ENCODE results near the gene NEUROG3.

Gene NEUROG3

DNA sequence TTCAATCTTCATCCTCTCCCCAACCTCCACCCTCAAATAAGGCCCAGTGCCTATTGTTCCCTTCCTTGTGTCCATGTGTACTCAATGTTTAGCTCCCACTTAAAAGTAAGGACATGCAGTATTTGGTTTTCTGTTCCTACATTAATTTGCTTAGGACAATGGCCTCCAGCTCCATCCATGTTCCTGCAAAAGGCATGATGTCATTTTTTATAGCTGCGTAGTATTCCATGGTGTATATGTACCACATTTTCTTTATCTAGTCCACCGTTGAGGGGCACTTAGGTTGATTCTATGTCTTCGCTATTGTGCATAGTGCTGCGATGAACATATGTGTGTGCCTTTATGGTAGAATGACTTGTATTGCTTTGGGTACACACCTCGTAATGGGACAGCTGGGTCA lies 7.2 kb upstream of the NEUROG3 start:
- Histone ChIP-seq H4K20me1 (ENCODE audit: insufficient read depth) (no peaks in the 10 kb centered on the region), H3K27me3 (ENCODE audit: insufficient read depth, low read depth) (peaks cover under 1% of the 10 kb centered on the region; the same call in 1 of the 2 replicates)

DNA sequence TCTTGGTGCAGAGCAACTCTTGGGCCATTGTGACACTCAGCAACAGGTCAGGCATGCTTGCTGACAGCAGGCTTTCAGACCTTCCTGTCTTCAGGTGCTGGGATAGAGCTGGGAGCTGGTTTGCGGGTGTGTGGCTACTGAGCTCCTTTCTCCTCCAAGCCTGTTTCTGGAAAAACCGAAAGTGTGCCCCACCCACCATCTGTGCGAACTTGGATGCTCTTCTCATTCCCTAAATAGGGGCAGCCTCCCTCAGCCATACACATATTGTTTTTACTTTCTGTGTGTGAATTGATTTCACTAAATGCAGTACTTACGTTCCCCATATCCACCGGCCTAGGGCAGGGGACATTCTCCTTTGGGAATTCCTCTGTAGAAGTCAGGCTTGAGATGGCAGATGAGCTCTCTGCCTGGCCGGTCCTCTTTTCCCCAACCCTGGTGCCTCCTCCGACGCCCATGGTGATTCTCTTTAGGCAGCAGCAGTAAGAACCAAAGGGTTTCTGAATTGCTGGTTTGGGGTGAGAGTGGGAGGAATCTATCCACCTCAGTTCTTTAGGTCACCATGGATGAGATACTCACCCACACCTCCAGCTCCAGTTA lies 6.3 kb upstream of the NEUROG3 start:
- H3K27me3 ChIP-seq (ENCODE audit: insufficient read depth, low read depth), result peaks cover 8% of the 10 kb centered on the region

More for the DNA sequence above, 7.2 kb upstream of the NEUROG3 start:
- Histone ChIP-seq H3K36me3 (ENCODE audit: insufficient read depth) (no peaks in the 10 kb centered on the region), H3K4me1 (ENCODE audit: low read depth, poor library complexity, severe bottlenecking) (no peaks in the 10 kb centered on the region), H3K27ac (no peak overlapping the region), H3K4me3 (IDR thresholded peaks at IDR 0.05; ENCODE audit: insufficient read depth, low read depth, low read length) (no peak overlapping the region), H3K9ac (no peak overlapping the region), H3K79me2 (ENCODE audit: insufficient read depth, low read depth) (no peaks in the 10 kb centered on the region), H2AFZ (ENCODE audit: low read depth) (no peak overlapping the region), H3K4me2 (no peak overlapping the region)
- TF ChIP-seq, protein P1, sequence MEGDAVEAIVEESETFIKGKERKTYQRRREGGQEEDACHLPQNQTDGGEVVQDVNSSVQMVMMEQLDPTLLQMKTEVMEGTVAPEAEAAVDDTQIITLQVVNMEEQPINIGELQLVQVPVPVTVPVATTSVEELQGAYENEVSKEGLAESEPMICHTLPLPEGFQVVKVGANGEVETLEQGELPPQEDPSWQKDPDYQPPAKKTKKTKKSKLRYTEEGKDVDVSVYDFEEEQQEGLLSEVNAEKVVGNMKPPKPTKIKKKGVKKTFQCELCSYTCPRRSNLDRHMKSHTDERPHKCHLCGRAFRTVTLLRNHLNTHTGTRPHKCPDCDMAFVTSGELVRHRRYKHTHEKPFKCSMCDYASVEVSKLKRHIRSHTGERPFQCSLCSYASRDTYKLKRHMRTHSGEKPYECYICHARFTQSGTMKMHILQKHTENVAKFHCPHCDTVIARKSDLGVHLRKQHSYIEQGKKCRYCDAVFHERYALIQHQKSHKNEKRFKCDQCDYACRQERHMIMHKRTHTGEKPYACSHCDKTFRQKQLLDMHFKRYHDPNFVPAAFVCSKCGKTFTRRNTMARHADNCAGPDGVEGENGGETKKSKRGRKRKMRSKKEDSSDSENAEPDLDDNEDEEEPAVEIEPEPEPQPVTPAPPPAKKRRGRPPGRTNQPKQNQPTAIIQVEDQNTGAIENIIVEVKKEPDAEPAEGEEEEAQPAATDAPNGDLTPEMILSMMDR (conservative IDR thresholded peaks at IDR 0.05; ENCODE audit: low read depth, low read length), result no peak

DNA sequence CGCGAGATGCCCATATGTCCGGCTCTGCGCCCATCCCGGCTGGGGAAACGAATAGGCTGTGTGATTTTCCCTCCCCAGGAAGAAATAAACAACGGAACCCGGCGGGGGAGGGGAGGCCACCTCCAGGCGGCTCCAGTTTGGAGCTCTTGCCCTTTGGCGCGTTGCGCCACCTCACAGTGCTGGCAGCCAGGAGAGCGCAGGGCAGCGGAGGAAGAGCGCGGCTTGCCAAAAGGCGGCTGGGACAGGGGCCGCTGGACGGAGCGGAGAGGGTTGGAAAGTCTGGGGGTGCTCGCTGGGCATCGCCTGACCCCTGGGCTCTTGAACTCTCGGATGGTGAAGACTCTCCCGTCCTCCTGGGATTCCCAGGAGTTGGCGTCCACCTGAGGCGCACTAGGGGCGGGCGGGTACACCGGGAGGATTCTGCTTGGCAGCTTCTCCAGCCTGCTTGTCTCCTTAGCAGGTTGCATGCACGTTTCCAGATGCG lies 5.3 kb upstream of the NEUROG3 start:
- H3K36me3 ChIP-seq (ENCODE audit: insufficient read depth), result no peaks in the 10 kb centered on the region
- H3K27ac ChIP-seq, result no peak overlapping the region
- no peaks in the 10 kb centered on the region for H4K20me1 ChIP-seq (ENCODE audit: insufficient read depth)
- peaks cover 18% of the 10 kb centered on the region for H3K27me3 ChIP-seq (ENCODE audit: insufficient read depth, low read depth)
- H3K4me1 ChIP-seq (ENCODE audit: low read depth, poor library complexity, severe bottlenecking), result no peaks in the 10 kb centered on the region
- no peak overlapping the region for H3K4me2 ChIP-seq
- H2AFZ ChIP-seq (ENCODE audit: low read depth), result no peak overlapping the region
- no peak overlapping the region for H3K9ac ChIP-seq
- H3K79me2 ChIP-seq (ENCODE audit: insufficient read depth, low read depth), result no peaks in the 10 kb centered on the region
- H3K4me3 ChIP-seq (IDR thresholded peaks at IDR 0.05; ENCODE audit: insufficient read depth, low read depth, low read length), result no peak overlapping the region
- TF ChIP-seq, protein P1 (conservative IDR thresholded peaks at IDR 0.05; ENCODE audit: low read depth, low read length), result no peak

More for the DNA sequence above, 6.3 kb upstream of the NEUROG3 start:
- Histone ChIP-seq H3K4me2 (no peak overlapping the region), H3K9ac (no peak overlapping the region), H3K36me3 (ENCODE audit: insufficient read depth) (no peaks in the 10 kb centered on the region), H3K4me1 (ENCODE audit: low read depth, poor library complexity, severe bottlenecking) (no peaks in the 10 kb centered on the region), H3K79me2 (ENCODE audit: insufficient read depth, low read depth) (no peaks in the 10 kb centered on the region), H2AFZ (ENCODE audit: low read depth) (no peak overlapping the region), H3K4me3 (IDR thresholded peaks at IDR 0.05; ENCODE audit: insufficient read depth, low read depth, low read length) (no peak overlapping the region), H3K27ac (no peak overlapping the region), H4K20me1 (ENCODE audit: insufficient read depth) (no peaks in the 10 kb centered on the region)
- TF ChIP-seq, protein P1 (conservative IDR thresholded peaks at IDR 0.05; ENCODE audit: low read depth, low read length), result no peak

DNA sequence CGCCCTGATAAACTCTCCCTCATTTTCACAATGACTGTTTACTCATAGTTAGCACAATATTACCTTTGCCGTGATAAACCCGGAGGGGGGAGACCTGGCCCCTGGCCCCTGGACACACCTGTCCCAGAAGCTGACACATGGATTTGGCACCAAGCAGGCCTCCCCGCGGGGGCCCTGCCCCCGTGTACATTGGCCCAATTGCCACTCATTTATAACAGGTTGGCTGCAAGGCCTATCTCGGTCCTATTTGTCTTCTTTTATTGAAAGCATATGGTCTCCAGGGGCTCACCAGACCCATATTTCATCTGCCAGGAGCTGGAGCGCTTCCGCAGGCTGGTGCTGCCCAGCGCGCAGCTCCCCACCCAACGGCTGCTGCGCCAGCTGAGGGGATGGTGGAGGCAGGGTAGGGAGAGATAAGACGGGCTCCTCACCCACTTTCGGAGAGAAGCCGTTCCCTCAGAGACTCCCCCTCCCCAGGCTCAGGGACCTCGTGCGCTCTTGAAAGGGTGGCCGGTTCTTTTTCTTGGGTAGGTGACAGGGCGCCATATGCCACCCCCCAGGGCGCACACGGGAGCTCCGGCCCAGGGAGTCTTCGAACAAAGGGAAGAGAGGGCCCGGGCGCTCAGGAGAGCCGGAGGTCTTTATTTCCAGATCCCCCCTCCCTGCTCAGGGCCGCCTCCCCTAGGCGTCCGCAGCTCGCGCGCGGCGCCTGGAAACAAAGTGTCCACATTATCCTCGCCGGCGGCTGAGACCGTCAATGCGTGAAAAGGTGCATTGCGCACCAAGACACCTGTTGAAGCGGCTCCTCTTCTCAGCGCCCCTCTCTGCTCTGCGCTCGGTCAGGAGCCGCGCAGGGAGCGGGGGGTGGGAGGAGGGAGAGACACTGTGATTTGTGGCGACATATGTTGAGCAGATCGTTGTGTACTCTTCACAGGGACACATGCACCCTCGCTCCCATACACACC lies 4.3 kb upstream of the NEUROG3 start:
- Histone ChIP-seq H3K27me3 (ENCODE audit: insufficient read depth, low read depth) (peaks cover 24% of the 10 kb centered on the region), H3K36me3 (ENCODE audit: insufficient read depth) (no peaks in the 10 kb centered on the region), H3K9ac (no peak overlapping the region), H4K20me1 (ENCODE audit: insufficient read depth) (no peaks in the 10 kb centered on the region), H3K4me3 (IDR thresholded peaks at IDR 0.05; ENCODE audit: insufficient read depth, low read depth, low read length) (no peak overlapping the region), H3K27ac (no peak overlapping the region), H3K4me2 (no peak overlapping the region), H3K4me1 (ENCODE audit: low read depth, poor library complexity, severe bottlenecking) (no peaks in the 10 kb centered on the region), H3K79me2 (ENCODE audit: insufficient read depth, low read depth) (no peaks in the 10 kb centered on the region), H2AFZ (ENCODE audit: low read depth) (no peak overlapping the region)
- TF ChIP-seq, protein P1 (conservative IDR thresholded peaks at IDR 0.05; ENCODE audit: low read depth, low read length), result no peak
